GM10266 (cell line): Measurements from ENCODE around the gene GK.

Experiments used
- DNase-seq: peaks from one replicate; pipeline ENCODE4 v3.0.0; 2012; ENCODE audit errors: extremely low spot score
- TF ChIP-seq, protein P1 (sequence below): IDR thresholded peaks from 2 replicates; pipeline ENCODE4 v1.5.1; 2012; ENCODE audit warnings: mild to moderate bottlenecking, low read depth; ENCODE audit not compliant: control insufficient read depth, insufficient read depth; ENCODE audit errors: missing control alignments

GK gene

DNA sequence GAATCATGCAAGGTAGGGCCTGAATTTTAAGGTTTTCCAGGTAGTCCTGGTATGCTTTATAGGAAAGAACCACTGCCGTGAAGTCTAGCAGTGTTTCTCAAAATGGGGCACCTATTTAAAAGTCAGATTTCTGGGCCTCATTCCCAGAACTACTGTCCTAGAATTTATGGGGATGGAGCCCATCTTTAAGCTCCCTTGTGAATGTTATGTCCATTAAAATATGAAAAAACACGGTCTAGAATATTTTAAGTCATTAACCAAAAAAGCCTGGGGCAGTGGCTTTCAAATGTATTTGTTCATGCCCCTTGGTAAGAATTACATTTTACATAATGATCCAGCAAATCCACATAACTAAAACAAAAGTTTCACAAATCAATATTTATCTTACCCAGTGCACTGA, 35.4 kb downstream of the GK start:
- DNase-seq, result no peak
- TF ChIP-seq, protein P1, sequence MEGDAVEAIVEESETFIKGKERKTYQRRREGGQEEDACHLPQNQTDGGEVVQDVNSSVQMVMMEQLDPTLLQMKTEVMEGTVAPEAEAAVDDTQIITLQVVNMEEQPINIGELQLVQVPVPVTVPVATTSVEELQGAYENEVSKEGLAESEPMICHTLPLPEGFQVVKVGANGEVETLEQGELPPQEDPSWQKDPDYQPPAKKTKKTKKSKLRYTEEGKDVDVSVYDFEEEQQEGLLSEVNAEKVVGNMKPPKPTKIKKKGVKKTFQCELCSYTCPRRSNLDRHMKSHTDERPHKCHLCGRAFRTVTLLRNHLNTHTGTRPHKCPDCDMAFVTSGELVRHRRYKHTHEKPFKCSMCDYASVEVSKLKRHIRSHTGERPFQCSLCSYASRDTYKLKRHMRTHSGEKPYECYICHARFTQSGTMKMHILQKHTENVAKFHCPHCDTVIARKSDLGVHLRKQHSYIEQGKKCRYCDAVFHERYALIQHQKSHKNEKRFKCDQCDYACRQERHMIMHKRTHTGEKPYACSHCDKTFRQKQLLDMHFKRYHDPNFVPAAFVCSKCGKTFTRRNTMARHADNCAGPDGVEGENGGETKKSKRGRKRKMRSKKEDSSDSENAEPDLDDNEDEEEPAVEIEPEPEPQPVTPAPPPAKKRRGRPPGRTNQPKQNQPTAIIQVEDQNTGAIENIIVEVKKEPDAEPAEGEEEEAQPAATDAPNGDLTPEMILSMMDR, result no peak

DNA sequence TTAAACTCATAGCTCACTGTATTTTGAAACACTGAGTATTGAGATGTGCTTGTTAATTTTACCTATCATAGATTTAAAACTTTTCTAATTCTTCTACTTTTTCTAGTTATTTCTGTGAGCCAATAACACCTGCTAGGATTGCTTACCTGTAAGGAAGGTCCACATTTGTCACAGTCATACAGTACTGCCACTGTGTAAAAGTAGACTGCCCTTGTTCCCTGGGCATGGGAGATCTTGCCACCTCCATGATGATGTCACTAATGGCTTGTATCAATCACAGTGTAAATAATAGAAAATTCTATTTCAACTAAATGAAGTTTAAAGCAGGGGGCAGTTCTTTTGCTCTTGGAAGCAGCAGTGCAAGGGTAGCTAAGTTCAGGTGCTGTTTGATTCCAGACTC, 35.9 kb downstream of the GK start:
- TF ChIP-seq, protein P1, result no peak
- DNase-seq, result no peak

DNA sequence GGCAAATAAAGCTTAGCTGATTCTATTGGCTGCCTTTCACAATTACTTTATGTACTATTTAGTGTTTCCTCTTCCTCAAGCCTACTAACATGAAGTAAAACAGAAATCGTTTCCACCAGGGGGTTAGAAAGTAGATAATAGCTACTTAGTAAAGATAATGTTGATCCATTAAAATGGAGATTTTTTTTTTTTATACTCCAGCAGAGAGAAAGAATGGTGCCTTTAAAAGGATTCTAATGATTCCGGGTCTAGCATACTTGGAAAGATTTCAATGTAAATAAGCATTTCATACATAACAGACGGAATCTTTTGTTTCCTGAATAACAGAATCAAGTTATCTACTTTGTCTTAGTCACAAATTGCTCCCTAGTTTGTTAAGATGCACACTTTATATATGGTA, 37.1 kb downstream of the GK start:
- DNase-seq, result no peak
- TF ChIP-seq, protein P1, result no peak

DNA sequence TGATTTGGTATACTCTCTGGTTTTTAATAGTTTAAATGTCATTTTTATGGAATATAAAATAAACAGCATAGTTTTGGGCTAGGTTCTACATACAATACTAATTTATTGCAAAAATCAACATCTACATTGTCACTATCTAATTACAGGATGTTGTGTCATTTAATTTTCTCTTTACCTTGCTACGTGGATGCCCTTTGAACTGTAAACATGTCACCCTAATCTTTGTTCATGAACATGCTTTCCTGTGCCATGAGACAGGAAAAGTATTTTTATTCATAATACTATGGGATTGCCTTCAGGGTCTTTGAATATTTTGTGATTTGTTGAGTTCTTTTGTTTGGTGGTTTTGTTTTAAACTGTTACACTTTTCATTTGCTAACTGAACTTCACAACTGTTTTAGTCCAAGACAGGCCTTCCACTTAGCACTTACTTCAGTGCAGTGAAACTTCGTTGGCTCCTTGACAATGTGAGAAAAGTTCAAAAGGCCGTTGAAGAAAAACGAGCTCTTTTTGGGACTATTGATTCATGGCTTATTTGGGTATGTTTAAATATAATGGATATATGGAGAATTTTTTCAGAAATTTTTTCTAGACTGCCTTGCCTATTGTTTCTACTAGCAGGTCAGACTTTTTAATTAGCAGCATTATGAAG, 40.9 kb downstream of the GK start:
- TF ChIP-seq, protein P1, result no peak
- no peak for DNase-seq

DNA sequence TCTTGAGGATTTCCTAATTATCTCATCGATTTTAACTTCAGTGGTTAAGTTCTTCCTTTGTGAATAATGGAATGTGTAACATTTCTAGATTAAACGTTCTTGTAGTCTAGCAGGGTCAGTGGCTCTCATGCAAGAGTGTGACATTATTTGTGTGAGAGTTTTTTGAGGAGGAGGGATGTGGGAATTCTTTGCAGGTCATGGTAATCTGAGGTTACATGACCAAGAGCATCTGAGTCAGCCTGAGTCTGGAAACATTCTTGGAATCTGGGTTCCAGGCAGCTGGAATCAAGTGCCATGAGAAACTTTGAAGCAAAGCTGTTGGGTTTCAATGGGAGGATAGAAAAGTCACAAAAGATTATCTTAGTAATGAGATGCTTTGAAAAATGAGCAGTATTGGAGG, 49.5 kb downstream of the GK start:
- DNase-seq, result no peak

DNA sequence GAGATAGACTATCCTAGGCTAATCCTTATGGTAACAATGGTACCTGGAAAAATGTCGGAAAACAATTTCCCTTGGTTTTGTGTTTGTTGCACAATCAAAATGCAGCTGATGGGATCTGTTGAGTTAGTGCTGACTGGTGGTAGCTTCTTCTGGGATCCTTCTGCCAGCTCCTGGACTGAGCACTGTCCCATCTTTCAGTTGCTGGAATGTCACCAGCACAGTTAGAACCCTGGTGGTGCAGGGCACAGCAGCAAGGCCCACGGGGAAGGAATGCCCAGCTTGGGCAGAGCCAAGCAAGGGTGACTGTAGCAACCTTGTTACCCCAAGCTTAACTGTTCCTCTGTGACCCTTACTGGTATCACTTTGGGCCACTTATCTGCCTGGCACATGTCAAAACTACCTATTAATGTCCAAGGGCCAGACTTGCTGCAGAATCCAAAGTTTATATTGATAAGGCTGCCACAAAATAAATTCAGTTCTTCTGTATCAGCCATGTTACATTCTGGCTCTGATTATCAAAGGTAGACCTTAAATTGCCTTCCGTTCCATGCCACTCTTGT, 53.1 kb downstream of the GK start:
- TF ChIP-seq, protein P1, result no peak

More for the DNA sequence above, 49.5 kb downstream of the GK start:
- TF ChIP-seq, protein P1, result no peak

DNA sequence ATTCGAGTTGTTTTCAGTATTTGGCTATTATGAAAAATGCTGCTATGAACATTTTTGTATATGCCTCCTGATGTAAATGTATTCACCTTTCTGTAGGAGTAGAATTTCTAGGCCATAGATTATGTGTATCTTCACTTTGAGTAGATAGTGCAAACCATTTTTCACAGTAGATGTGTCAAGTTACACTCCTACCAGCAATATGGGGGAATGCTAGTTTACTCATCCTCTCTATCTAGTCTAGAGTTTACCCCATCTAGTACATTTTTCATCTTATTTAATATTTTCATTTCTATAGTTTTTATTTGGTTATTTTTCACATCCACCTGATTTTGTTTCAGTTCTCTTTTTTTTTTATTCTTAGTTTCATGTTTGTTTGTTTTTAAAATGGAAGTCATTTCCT, 59.0 kb downstream of the GK start:
- no peak for DNase-seq
- TF ChIP-seq, protein P1, result no peak

More for the DNA sequence above, 53.1 kb downstream of the GK start:
- DNase-seq, result no peak
